NCI-H2196 treated with DMSO at 0.1 percent for 48 hours (cell line): Measurements from ENCODE around the gene SH3BP4.

Experiments used
- DNase-seq: peaks from one replicate; lab custom pipeline; 2025; ENCODE audit not compliant: unreplicated experiment; lab: John Stamatoyannopoulos, UW

SH3BP4 gene

DNA sequence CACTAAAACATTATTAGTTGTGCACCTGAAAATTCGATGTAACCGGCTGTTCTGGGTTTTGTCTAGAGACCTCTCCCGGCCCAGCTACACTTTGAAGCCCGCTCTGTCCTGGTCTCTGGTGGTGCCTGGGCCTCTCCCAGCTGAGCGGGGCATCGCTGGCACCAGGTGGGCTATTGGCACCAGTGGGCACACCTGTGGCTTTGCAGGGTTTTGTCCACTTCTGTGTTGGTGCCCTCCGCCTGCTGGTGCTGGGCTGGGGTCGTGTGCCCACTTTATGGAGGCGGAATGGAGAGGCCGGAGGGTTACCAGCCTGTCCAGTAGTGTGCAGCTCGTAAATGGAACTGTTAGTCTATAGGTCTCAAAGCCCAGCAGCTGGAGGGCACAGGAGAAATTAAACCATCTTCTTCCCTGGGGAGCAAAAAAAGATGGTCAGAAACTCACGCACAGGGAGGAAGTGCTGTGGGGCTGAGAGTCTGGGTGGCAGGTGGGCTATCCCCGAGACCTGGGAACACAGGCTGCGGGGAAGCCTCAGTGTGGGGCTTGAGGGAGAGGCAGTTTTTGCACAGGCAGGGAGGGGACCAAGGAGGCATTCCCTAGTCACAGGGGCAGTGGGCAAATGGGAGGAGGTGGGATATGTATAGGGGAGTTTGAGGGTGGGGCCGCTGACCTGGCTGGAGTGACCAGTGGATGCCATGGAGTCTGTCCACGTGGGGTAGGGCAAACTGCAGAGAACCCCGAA is 30.4 kb downstream of the SH3BP4 start:
- DNase-seq = no peak

DNA sequence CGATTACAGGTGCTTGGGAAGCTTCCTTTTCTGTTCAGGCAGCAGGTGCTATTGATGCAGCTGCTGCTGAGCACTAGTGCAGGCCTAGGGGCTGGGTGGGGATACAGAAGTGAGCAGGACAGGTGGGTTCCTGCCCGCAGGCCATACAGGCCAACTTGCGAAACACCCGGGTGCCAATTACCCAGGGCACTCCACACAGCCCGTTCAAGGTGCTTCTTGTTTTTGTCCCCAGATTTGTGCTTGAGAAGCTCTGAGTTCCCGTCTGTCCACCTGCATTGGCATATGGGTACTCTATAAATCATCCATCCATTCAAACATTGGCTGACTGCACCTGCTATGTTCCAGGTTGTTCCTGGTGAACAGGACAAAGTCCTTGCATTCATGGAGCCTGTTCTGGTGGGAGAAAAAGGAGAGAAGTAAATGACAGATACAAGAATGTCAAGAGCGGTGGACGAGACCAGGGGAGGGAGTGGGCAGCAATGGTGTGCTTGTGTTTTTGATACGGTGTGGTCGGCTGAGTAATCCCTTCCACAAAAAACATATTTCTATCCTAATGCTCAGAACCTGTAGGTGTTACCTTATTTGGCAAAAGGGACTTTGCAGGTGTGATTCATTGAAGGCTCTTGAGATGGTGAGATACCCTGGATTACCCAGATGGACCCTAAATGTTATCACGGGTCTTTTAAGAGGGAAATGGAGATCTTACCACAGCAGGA is 31.4 kb downstream of the SH3BP4 start:
- DNase-seq = peak; percentile 68

DNA sequence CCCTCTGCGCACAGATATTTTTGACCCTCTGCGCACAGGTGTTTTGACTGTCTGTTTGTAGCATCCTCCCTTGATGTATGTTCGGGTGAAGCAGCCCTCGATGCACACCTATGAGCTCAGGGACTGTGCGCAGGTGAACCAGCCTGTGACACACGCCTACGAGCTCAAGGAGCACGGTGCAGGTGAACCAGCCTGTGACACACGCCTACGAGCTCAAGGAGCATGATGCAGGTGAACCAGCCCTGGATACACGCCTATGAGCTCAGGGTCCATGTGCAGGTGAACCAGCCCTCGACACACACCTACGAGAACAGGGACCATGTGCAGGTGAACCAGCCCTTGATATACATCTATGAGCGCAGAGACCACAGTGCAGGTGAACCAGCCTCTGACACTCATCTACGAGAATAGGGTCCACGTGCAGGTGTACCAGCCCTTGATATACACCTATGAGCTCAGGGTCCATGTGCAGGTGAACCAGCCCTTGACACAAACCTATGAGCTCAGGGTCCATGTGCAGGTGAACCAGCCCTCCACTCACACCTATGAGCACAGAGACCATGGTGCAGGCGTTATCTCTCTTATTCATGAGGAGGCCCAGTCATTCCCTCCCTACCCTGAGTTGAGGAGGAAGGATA is 33.9 kb downstream of the SH3BP4 start:
- DNase-seq = no peak

DNA sequence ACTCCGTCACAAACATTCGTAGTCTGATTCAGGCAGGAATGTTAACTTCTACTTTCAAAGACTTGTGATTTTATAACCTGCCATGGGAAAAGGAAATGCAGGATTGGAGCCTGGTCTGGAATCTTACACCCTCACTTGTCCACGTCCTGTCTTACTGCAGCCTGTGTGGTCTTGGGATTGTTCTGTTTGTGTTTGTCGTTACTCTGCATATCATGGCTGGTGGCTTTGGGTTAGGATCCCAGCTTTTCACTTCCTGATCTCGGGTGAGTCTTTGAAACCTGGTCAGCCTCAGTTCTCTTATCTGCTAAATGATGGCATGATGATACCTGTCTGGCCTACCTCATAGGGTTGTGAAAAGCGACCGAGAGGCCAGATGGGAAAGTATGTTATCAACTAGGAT is 34.6 kb downstream of the SH3BP4 start:
- no peak for DNase-seq

DNA sequence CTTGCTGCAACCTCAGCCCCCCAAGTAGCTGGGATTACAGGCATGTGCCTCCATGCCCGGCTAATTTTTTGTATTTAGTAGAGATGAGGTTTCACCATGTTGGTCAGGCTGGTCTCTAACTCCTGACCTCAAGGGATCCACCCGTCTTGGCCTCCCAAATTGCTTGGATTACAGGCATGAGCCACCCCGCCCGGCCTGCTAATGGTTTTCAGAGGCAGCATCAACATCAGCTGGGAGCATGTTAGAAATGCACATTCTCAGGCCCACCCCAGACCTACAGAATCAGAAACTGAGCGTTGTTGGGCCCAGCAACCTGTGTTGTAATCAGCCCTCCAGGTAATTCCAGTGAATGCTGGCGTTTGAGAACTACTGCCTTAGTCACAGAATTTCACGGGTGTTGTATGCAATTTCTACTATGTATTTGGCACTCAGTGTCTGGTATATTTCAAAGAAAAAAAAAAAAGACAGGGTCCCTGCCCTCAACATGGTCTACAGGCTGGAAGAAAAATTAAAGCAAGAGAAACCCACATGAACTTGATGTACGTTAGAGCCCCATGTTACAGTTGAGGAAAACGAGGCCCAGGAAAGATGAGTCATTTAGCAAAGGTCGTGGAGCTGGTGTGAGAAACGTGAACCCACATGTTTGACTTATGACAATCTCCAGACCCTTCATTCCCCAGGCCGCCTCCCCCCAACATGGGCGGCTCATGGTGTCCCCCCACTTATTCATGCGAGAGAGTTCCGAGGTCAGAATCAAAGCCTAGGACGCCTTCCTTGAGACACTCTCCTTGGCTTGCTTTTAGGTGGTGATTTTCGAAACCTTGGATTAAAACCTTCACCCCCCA is 35.3 kb downstream of the SH3BP4 start:
- DNase-seq = no peak

DNA sequence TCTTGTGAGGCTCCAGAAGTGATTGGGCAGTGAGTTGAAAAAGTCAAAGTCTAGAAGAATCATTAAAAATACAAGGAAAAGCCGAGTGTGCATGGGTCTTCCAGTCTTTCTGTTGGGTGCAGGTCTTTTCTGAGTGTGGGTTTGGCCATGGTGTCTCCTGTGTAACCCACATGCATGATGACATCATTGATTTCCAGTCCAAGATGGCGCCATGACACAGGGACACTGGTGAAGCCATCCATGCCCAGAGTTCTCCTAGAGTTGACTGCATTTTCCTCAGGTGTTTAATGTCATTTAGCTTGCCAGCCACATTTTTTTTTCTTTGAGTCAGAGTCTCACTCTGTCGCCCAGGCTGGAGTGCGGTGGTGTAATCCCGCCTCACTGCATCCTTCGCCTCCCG is 35.9 kb downstream of the SH3BP4 start:
- DNase-seq = no peak

DNA sequence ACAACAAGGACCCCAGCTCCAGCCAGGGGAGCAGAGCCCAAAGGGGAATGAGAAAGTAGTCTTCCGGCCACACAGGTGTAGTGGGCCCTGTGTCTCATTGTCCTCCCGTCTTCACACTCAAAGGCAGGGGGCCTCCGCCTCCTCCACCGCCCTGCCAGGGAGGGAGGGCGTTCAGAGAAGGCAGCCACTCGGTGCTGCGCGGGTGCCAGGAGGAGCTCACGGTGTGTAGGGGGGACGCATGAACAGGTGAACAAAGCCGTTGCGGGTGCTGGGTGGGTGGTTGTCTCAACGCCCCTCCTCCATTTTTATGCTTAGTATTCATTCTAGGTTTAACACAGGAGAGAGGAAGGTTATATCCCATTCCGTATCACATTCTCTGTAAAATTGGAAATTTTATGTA is 36.7 kb downstream of the SH3BP4 start:
- no peak for DNase-seq

DNA sequence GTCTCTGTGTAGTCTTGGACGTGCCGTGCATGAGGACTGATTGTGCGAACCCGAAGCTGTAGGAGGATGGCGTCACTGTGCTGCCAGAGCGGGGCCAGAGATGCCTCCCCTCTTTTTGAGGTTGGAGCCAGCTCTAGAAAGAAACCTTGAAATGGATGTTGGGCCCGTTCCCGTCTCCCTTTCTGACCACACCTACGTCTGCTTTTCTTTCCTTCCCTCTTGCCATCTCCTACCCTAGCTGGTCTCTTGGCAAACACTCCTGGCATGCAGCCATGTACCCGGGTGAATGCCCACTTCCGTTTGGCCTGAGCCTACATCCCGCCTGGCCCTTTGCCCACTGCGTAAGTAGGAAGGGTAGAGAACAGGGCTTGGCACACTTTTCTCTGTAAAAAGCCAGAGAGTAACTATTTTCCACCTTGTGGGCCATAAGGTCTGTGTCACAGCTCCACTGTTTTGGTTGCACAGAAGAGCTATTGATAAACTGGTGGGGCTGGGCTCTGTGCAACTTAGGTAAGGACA is 37.4 kb downstream of the SH3BP4 start:
- peak; percentile 89 for DNase-seq

DNA sequence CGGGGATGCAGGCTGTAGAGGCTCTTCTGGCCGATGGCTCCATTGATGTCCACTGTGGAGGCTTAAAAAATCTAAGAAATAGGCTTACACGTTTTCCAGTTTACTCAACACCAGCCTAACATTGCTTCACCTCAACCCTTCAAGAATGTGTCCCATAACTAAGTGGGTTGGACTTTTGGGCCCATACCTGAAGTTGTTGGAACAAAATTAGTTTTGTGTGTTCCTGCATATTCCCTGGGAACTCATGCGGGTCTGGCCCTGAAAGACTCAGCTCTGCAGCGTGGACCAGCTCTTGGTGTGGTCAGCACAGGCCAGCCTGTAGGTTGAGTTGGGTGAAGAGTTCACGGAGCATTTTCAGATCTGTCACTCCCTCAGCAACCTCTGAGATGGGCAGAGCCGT is 38.5 kb downstream of the SH3BP4 start:
- DNase-seq = no peak

DNA sequence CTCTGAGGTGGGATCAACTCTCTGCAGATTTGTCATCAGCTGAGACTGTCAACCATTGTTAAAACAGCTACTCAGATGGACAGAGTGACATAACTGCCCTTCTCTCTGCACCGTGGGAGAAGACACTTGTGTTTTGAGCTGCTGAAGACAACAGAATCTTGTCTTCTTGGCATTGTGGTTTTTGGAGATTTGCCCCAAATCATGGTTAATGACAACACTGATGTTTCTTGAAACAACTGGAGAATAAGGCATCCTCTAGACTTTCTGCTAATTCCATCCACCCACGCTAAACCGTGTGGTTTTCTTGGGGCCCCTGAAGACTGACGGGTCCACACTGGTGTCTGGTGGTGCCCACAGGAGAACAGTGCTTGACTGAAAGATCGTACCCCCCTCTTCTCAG is 39.5 kb downstream of the SH3BP4 start:
- no peak for DNase-seq

DNA sequence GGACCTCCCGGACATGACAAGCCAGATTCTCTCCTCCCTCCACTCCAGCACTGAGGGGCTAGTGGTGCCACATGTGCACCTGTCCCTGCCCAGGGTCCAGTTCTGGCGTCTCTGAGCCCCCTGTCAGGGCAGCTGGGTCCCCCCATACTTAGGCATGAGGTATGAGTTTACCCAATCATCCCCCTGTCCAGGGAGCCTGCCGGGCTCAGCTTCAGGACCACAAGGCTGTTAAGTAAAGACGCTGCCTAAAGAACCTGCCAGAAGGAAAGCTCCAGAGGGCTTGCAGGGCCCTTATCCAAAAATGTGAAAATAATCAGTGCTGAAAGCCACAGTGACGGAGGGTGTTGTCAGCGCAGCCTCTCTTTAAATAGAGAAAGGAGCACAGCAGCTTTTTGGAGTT is 40.0 kb downstream of the SH3BP4 start:
- DNase-seq = no peak

DNA sequence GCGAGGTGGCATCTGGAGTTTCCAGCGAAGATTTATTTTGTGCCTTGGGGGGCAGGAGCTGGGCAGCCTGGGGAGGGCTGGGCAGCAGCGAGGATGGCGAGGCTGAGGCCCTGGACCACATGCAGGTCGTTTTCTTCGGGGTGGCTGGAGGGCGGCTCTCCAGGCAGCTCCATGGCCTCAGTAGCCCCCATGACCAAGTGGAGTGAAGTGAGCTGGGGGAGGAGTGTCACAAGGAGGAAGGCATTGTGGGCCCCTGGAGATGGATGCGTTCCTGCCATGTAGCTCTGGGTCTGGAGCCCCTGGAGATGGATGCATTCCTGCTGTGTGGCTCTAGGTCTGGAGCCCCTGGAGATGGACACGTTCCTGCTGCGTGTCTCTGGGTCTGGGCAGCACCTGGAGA is 40.4 kb downstream of the SH3BP4 start:
- no peak for DNase-seq

DNA sequence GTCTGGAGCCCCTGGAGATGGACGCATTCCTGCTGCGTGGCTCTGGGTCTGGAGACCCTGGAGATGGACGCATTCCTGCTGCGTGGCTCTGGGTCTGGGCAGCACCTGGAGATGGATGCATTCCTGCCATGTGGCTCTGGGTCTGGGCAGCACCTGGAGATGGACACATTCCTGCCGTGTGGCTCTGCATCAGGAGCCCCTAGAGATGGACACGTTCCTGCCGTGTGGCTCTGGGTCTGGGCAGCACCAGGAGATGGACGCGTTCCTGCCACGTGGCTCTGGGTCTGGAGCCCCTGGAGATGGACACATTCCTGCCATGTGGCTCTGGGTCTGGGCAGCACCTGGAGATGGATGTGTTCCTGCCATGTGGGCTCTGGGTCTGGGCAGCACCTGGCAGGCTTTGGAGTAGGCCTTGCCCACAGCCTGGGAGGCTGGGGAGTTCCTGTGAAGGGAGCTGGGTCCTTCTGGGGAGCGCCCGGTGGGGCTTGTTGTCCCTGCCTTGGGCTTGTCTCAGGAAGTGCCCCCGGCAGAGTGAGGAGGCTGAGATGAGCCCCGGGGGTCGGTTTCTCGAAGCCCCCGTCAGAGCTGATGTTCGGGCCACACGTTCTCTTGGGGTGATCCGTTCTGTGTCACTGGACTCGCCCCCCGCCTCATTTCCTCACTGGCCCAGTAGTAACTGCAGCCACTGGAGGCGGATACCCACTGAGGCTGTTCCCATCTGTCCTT is 41.0 kb downstream of the SH3BP4 start:
- no peak for DNase-seq

DNA sequence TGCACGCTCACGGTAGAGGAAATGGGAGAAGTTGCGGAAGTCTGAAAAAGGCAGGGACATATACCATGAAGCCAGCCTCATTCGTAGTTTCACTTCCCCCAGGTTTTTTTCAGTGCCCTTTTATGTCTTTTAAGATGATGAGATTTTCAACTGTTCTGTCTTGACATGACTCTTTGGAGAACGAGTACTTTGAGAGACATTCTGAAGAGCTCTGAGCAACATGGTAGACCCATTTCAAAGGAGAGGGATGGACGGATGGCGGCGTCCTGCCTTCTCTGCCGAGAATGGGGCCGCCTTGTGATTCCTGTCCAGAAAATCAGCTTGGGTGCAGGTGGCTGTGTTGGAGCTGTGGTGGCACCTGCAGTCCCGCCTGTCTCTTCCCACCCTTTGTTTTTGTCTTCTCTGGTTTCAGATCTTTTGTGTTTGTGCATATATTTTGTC is 41.7 kb downstream of the SH3BP4 start:
- no peak for DNase-seq

DNA sequence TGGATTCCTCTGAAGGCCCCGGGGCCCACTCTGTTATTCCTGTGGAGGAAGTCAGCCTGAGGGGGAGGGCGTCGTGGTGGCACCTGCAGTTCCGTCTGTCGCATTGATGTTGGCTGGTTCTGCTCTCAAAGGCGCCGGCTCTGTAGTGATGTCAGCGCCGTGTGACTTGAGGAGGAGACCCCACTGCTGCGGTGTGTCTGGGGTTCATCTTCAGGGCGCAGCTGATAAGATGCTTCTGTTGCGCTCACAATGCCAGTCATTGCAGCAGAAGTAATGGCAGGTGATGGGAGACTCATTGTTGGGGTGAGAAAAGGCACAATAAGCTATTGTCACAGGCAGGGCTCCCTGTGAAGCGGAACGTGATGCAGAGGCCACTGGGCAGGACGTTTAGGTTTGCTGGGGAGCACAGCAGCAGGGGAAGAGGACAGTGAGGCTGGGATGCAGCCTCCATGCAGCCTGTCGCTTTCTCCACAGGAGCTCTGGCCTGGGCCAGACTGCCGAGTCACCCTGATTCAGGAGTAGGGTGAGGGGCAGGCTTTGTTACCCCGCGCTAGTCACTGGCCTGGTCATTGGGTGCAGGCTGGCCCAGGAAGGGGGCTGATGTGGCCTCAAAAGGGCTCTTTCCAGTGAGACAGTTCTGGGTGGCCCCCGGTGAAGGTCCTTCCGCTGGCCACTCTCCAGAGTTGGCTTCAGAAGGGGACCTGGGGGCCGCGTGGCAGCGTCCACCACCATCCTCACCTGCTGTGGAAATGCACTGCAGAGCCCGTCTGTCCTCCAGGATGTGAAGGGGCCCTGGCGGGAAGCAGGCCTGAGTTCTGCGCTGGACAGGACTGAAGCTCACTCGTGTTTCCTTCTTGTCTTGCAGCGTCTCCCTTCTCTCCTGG is 42.9 kb downstream of the SH3BP4 start:
- DNase-seq = no peak

DNA sequence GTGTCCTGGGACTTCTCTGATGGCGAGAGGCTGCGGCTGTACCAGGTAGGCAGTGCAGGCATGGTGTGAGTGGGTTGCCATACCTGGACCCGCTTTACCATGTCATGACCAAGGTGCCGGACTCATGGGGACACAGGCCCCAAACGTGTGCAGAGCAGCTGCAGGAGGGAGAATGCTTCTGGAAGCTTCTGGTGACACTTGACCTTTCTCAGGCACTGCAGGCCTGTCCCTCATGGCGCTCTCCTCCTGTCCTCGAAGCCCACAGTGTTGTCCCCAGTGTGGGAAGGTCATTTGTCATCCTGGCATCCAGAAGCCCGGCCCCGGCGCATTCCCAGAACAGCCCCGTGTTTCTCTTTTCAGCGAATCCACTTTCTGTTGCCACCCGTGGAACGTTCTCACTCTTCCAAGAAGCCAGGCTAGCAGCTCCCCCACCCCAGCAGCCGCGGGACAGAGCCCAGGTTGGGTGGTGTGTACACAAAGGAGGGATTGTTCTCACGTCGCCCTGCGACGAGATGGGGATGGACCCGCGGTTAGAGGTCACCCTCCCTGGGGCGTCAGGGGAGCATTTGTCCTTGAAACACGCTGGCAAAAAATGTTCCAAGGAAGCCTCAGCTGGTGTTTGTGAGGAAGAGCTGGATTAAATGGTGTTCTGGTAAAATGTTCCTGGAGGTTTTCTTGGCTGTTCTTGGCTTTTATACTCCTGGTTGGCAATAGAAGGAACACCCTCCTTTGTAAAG is 43.7 kb downstream of the SH3BP4 start:
- no peak for DNase-seq

DNA sequence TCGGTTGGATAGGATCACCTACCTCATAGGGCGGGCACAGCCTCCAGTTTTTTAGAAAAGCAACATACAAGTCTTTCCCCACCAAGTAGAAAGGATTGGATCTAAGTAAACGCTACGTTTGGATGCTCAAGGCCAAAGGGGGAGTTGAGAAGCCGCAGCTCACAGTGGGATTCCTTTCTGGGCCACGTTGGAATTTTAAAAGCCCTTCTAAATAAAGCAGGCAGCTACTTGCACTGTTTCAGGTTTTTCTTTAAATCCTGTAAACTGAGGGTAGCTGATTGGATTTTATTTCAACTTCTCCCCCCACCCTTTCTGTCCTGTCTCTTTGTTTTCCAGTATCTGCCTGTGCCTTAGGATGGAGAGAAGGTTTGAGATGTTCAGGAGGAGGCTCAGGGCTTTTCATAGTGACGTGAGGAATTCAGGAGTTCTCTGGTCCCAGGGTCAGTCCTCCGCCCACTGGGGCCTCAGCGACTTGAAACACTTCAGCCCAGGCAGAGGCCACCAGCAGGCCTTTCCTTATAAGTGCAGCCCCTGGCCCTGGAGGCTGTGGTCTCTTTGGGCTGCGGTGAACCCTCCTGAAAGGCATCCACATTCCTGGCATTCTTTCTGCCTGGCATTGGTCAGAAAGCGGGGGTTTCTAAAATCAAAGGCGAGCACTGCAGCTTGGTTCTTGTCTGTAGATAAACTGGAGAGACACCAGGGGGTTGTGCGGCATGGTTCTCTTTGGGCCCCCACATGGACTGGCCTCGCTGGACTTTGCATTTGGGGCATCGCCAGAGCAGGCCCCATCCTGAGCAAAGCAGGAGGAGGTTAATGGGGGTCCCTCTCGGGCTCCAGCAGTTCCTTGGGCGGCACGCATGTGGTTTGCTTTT is 44.5 kb downstream of the SH3BP4 start:
- no peak for DNase-seq

DNA sequence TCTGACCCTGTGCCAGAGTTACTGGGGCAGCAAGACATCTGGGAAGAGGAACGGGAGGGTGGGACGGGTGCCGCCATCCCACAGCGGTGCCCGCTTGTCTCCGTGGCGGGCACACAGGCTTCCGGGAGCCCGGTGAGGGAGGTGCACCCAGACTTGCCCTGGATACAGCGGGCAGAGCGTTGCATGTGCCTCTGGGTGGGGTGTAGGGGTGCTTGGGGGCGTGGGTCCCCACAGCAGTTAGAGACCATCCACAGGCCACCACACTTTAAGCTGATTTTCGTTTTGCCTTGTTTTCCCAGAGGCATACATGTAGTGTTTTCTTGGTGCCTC is 45.1 kb downstream of the SH3BP4 start:
- DNase-seq = no peak
